IMR-90 (cell line): ENCODE data around the gene DGKD. TPM values are rescaled to one million over a fixed set of nuclear protein-coding genes. Genes with fewer than 3 reads are reported as not detected.

ENCODE experiments used
- BHLHE40 ChIP-seq: fragments of 150-350 bp; IDR thresholded peaks from 2 replicates; pipeline ENCODE4 v1.6.1; 2016; ENCODE audit warnings: mild to moderate bottlenecking, low read depth, low read length
- MAFK ChIP-seq: IDR thresholded peaks from 2 replicates; pipeline ENCODE4 v1.6.1; 2012; ENCODE audit warnings: low read depth, low read length, improper control_type of control experiment
- RFX5 ChIP-seq: IDR thresholded peaks from 2 replicates; pipeline ENCODE4 v1.8.0; 2012; ENCODE audit warnings: low read depth, mild to moderate bottlenecking, low read length, moderate library complexity
- polyA plus RNA-seq, 3 experiments: library from polyadenylated mRNA; depleted of rRNA; stranded (reverse); fragments of >200 nt; gene quantifications; 2 replicates each; pipeline ENCODE4 v1.2.3, GENCODE V29; 2012; ENCODE audit warnings: low replicate concordance in 1 of 3
- total RNA-seq: library from RNA; depleted of rRNA; stranded (reverse); fragments of >200 nt; gene quantifications from 2 replicates; pipeline ENCODE4 v1.2.3, GENCODE V29; 2012
- TF ChIP-seq, protein P1 (sequence below): fragments of 150-350 bp; IDR thresholded peaks from 2 replicates; pipeline ENCODE4 v1.6.1; 2016; ENCODE audit warnings: low read depth, mild to moderate bottlenecking, low read length, moderate library complexity, borderline replicate concordance

Gene DGKD
- total and polyA plus RNA-seq, 2 of the 4 experiments (the other 2 are of a cell fraction), result 6.5 to 10.1 TPM

GRCh38 chr2:233387667-233388528, 33.6 kb downstream of the DGKD start (continued):
- TF ChIP-seq, protein P1, sequence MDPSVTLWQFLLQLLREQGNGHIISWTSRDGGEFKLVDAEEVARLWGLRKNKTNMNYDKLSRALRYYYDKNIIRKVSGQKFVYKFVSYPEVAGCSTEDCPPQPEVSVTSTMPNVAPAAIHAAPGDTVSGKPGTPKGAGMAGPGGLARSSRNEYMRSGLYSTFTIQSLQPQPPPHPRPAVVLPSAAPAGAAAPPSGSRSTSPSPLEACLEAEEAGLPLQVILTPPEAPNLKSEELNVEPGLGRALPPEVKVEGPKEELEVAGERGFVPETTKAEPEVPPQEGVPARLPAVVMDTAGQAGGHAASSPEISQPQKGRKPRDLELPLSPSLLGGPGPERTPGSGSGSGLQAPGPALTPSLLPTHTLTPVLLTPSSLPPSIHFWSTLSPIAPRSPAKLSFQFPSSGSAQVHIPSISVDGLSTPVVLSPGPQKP, result no peak
- TF ChIP-seq RFX5, result no peak
- TF ChIP-seq BHLHE40, result no peak
- 0 out of 2 replicates have a peak, but pooled peaks have one; percentile 28 for TF ChIP-seq MAFK
